ENCODE measurements around the gene LAMB2.

- TF ChIP-seq, protein P1, sequence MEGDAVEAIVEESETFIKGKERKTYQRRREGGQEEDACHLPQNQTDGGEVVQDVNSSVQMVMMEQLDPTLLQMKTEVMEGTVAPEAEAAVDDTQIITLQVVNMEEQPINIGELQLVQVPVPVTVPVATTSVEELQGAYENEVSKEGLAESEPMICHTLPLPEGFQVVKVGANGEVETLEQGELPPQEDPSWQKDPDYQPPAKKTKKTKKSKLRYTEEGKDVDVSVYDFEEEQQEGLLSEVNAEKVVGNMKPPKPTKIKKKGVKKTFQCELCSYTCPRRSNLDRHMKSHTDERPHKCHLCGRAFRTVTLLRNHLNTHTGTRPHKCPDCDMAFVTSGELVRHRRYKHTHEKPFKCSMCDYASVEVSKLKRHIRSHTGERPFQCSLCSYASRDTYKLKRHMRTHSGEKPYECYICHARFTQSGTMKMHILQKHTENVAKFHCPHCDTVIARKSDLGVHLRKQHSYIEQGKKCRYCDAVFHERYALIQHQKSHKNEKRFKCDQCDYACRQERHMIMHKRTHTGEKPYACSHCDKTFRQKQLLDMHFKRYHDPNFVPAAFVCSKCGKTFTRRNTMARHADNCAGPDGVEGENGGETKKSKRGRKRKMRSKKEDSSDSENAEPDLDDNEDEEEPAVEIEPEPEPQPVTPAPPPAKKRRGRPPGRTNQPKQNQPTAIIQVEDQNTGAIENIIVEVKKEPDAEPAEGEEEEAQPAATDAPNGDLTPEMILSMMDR (IDR thresholded peaks at IDR 0.05), result no peak
- no peak for TF ChIP-seq E2F1 (CRISPR knock-in tag; IDR thresholded peaks at IDR 0.05)
- no peak for TF ChIP-seq ZBTB21 (CRISPR knock-in tag; IDR thresholded peaks at IDR 0.05; ENCODE audit: borderline replicate concordance)
- no peak for TF ChIP-seq CBFB (CRISPR knock-in tag; IDR thresholded peaks at IDR 0.05; ENCODE audit: low read depth)
- TF ChIP-seq, protein P2, sequence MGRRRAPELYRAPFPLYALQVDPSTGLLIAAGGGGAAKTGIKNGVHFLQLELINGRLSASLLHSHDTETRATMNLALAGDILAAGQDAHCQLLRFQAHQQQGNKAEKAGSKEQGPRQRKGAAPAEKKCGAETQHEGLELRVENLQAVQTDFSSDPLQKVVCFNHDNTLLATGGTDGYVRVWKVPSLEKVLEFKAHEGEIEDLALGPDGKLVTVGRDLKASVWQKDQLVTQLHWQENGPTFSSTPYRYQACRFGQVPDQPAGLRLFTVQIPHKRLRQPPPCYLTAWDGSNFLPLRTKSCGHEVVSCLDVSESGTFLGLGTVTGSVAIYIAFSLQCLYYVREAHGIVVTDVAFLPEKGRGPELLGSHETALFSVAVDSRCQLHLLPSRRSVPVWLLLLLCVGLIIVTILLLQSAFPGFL (CRISPR knock-in tag; IDR thresholded peaks at IDR 0.05; ENCODE audit: borderline replicate concordance), result no peak
- no peak for TF ChIP-seq FOXK1 (CRISPR knock-in tag; IDR thresholded peaks at IDR 0.05)
- TF ChIP-seq KAT7 (CRISPR knock-in tag; IDR thresholded peaks at IDR 0.05; ENCODE audit: borderline replicate concordance), result no peak
- TF ChIP-seq GABPB1 (CRISPR knock-in tag; IDR thresholded peaks at IDR 0.05), result no peak
- TF ChIP-seq, protein P3, sequence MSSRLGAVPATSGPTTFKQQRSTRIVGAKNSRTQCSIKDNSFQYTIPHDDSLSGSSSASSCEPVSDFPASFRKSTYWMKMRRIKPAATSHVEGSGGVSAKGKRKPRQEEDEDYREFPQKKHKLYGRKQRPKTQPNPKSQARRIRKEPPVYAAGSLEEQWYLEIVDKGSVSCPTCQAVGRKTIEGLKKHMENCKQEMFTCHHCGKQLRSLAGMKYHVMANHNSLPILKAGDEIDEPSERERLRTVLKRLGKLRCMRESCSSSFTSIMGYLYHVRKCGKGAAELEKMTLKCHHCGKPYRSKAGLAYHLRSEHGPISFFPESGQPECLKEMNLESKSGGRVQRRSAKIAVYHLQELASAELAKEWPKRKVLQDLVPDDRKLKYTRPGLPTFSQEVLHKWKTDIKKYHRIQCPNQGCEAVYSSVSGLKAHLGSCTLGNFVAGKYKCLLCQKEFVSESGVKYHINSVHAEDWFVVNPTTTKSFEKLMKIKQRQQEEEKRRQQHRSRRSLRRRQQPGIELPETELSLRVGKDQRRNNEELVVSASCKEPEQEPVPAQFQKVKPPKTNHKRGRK (CRISPR knock-in tag; IDR thresholded peaks at IDR 0.05; ENCODE audit: borderline replicate concordance), result no peak
- no peak for TF ChIP-seq JUN (CRISPR knock-in tag; IDR thresholded peaks at IDR 0.05)
- TF ChIP-seq, protein P4, sequence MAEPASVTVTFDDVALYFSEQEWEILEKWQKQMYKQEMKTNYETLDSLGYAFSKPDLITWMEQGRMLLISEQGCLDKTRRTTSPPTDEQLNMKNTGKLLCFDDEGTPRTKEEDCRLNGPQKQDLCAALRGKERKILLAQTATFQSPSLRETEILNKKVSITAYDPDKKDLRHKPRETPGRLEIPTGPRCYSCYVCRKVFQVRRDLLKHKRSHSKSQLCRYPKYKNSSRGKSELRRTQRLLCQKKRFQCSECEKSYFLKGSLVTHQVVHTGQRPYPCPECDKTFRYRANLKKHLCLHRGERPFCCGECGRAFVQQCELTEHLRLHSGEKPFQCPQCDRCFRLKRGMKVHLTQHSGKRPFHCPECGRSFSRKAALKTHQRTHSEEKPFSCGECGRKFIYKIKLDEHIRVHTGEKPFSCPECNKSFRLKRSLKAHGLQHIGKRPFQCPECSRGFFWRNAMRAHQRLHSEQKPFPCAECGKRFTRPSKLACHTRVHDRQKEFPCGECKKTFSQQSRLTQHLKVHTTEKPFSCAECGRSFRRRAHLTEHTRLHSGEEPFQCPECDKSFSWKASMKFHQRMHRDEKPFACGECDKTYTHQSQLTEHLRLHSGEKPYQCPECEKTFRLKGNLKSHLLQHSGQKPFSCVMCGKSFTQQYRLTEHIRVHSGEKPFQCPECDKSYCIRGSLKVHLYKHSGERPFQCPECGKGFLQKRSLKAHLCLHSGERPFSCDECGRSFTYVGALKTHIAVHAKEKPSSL (CRISPR knock-in tag; conservative IDR thresholded peaks at IDR 0.05), result no peak
- TF ChIP-seq CREB1 (CRISPR knock-in tag; IDR thresholded peaks at IDR 0.05), result no peak
- TF ChIP-seq ZNF232 (CRISPR knock-in tag; IDR thresholded peaks at IDR 0.05), result no peak
Observed at GRCh38 chr3:49153349-49153912, 20.6 kb upstream of the LAMB2 start.
